Measurements from ENCODE around the gene GLOD4.
"Not testable (repeated sequence)": the region's sequence is repeated elsewhere in the genome, so short reads cannot be mapped to it uniquely, and the experiment has no call there.

Gene GLOD4

DNA sequence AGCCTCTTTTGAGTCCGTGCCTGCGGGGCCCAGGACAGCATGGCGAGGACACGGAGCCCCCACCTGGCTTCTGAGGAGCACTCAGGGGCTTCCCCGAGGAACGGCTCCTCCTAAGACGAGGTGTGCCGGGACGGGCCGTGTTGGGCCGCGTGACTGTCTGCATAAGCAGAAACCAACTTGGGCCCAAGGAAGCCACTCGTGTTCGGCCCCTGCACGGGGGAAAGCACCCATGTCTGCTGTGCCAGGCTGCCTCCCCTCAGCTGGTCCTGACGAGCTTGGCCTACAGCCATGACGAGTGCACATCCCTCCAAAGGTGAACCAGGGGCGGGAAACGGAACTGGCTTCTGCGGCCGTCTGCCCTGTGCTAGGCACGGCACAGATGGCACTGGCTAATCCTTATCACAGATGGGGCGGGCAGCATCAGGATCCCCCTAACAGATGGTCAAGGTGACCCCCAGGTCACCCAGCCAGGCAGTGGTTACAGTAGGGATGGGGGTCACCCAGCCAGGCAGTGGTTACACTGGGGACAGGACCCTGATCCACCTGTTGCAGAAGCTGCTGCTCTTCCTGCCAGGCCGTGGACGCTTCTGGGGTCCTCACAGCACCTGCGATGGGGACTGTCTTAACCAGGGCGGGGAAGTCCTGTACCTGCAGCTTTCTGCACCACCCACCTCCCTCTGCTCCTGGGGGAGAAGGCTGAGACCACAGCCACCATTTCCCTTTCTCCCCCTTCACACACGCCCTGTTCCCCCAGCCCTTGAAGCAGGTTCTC, 25.6 kb upstream of the GLOD4 start:
- DNase-seq (ENCODE audit: insufficient read length, low spot score) (no peak), FAIRE-seq (no peak)
- no peak for TF ChIP-seq POLR2A (IDR thresholded peaks at IDR 0.05; ENCODE audit: low read depth, low read length)

DNA sequence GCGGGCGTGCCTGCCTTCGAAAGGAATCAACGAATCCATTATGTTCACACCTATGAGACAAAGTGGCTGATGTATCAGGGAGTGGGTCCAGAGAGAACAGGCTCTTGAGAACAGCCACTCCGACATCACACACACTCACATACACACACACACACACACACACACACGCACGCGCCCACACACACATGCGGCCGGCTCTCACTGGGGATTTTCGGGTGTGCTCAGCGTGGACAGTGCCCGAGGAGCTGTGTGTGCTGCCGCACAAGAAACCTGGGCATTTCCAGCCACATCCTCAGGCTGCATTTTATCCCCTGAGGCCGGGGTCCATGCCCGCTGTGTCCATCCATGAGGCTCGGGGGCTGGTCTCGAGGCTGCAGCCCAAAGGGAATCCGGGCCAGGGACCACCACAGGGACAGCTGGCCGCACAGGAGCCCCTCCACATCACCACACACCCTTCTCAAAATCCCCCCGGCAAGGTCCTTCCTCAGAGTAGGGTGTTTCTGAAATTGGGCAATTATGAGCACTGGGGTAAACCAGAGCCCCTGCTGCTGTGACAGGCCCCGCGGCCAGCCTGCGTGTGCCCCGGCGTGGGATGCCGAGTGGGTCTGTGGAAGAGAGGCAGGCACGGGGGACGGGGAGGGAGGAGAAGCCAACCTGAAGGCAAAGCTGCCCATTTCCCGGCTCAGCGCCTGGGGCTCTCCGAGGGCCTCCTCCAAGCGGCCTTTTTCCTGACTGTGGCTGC, 24.9 kb upstream of the GLOD4 start:
- FAIRE-seq: no peak
- DNase-seq (ENCODE audit: insufficient read length, low spot score): no peak
- no peak for TF ChIP-seq POLR2A (IDR thresholded peaks at IDR 0.05; ENCODE audit: low read depth, low read length)

DNA sequence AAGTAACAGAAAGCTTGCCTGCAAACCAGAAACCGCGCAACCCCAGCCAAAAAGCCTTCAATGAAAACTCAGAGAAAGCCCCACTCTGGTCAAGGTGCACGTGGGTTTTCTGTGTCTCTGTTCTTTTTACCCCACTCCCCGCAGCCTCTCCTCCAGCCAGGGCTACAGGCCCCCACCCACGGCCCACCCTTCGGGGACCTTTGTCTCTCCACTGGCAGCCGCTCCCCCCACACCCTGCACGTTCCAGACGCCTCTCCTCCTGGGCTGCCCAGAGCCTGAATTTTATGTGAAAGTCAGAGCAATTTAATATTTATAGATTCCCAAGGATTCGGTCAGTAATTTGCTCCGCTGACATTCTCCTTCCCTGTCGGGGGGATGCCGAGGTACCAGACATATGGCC, 24.3 kb upstream of the GLOD4 start:
- no peak for DNase-seq (ENCODE audit: insufficient read length, low spot score)
- no peak for TF ChIP-seq POLR2A (IDR thresholded peaks at IDR 0.05; ENCODE audit: low read depth, low read length)
- FAIRE-seq: no peak

- not testable (repeated sequence) for FAIRE-seq; DNase-seq (ENCODE audit: insufficient read length, low spot score)
Observed at GRCh38 chr17:805886-806285, 23.8 kb upstream of the GLOD4 start.

- no peak for TF ChIP-seq POLR2A (IDR thresholded peaks at IDR 0.05; ENCODE audit: low read depth, low read length)
- no peak for DNase-seq (ENCODE audit: insufficient read length, low spot score)
- no peak for FAIRE-seq
Observed at GRCh38 chr17:804541-805435, 22.7 kb upstream of the GLOD4 start.

DNA sequence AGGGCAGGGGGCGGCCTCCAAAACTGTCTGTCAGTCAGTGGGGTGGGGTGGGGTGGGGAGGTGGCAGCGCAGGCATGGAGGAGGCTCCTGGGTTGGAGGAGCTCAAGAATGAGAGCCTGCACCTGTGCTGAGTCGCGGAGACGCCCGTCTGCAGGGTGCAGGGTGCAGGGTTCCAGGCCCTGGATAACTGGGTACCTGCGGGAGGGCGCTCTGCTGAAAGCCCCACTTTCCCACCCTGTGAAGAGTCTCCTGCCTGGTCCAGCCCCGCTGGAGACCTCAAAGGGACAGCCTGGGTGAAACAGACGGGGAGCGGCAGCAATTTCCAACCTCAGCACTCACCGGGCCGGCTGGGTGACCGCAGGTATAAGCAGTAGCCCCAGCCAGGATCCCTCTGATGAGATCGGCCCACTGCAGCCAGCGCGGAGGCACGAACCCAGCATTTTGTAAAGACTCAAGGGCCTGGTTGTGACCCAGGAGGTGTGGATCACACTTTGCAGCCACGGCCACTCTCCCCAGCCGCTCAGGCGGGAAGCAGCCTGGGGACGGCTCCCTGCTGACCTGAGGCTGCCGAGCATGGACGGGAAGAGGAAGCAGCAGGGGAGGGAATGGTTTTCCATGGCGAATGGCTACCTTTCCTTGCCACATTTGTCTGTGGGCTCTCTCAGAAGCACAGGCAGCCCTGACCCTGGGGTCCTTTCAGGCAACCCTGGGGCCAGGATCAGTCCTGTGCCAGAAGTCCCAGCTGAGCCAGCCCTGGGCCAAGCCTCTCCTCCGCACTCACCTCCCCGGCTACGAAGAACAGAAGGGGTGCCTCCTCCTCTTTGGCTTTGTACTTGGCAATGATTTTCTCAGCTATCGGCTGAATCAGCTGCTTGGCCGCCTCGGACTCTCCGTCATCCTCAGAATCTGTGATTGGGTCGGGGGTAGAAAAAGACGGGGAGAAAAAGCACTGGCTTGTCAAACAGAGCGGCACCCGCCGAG, 21.1 kb upstream of the GLOD4 start:
- TF ChIP-seq POLR2A (IDR thresholded peaks at IDR 0.05; ENCODE audit: low read depth, low read length): no peak
- FAIRE-seq: no peak

DNA sequence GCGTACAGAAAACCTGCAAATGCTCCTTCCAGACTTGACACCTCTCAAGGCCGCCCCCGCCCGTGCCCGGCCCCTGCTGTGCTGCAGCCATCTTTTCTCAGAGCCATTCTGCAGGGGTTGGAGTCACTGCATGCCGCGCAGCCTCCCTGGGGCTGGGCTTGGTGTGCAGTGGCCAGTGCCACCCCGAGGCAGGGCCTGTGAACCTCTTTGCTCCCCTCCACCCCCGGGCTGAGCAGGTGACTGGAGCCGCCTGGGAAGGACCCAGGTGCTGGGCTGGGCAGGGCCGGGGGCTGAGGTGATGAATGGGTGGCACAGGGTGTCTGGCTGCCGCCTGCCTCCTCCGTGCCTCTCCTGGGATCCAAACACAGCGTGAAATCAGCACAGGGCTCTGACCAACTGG, 20.4 kb upstream of the GLOD4 start:
- DNase-seq (ENCODE audit: insufficient read length, low spot score) (no peak), FAIRE-seq (no peak)
- no peak for TF ChIP-seq POLR2A (IDR thresholded peaks at IDR 0.05; ENCODE audit: low read depth, low read length)

More for the DNA sequence above, 21.1 kb upstream of the GLOD4 start:
- no peak for DNase-seq (ENCODE audit: insufficient read length, low spot score)

GRCh38 chr17:801660-802059, 19.6 kb upstream of the GLOD4 start:
- no peak for DNase-seq (ENCODE audit: insufficient read length, low spot score)
- no peak for TF ChIP-seq POLR2A (IDR thresholded peaks at IDR 0.05; ENCODE audit: low read depth, low read length)
- no peak for FAIRE-seq

DNA sequence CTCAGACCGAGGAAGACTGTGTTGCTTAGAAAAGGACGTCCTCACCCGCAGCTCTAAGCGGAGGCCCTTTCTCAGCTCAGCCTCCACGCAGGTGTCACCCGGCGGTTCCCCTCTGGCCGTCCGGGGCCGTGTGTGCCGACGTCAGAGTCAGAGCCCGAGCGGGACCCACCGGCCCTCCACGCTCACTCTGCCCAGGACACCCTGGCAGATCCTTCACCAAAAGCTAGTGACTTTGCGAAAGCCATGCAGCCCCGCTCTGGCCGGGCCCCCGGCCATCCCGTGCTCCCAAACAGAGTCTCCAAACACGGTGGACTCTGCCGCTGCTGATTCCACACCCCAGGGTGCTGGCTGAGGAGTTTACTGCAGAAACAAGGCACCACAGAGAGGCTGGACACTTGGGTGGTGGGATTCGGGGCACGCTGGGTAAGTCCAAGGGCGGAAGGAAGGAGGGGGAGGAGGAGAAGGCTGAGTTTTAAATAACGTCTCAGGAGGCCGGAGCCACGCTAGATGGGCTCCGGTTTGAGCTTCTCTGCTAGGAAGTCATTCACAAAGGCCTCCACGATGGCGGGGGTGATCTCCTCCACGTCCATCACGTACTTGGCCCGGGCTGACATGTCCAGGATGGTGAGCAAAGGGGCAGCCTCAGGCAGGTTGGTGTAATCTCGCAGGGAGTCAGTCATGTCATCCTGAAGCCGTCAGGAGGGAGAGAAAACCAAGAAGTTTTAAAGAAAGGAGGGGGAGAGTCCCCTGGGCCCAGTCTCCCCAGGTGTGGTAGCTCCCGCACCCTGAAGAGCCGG, 18.6 kb upstream of the GLOD4 start:
- DNase-seq (ENCODE audit: insufficient read length, low spot score) (no peak), FAIRE-seq (no peak)
- no peak for TF ChIP-seq POLR2A (IDR thresholded peaks at IDR 0.05; ENCODE audit: low read depth, low read length)

DNA sequence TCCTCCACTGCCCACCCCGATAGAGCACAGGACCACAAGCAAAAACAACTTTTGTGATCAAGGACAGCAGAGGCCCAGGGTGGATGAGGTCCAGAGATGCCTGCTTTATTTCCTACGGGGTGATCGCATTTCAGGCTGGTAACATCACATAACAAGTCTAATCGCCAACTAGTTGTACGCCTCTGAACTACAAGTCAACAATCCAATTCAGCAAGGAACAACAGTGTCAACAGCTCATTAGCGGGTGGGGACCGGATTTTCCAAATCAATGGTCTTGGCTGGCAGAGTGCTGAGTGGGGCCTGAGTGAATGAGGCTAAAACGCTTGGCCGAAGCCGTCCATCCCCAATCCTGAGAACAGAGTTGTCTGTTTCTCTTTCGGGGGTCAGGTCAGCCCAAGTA, 17.2 kb upstream of the GLOD4 start:
- FAIRE-seq (no peak), DNase-seq (ENCODE audit: insufficient read length, low spot score) (no peak)
- no peak for TF ChIP-seq POLR2A (IDR thresholded peaks at IDR 0.05; ENCODE audit: low read depth, low read length)

DNA sequence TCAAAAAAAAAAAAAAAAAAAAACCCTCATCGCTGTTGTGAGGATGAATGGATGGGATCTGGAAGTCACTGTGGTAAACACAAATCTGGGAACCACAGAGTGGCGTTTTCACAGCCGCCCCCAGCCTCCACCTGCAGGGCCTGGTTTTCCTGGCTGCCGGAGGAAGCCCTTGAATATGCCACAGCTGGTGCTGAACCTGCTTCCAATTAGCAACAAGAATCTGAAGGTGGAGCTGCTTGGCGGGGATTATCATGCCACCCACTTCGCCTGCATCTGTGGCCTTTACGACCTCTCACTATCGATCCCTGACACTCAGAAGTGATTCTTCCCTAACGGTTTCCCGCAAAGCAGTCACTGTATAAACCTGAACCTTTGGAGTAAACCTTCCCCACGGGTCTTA, 16.2 kb upstream of the GLOD4 start:
- no peak for FAIRE-seq

DNA sequence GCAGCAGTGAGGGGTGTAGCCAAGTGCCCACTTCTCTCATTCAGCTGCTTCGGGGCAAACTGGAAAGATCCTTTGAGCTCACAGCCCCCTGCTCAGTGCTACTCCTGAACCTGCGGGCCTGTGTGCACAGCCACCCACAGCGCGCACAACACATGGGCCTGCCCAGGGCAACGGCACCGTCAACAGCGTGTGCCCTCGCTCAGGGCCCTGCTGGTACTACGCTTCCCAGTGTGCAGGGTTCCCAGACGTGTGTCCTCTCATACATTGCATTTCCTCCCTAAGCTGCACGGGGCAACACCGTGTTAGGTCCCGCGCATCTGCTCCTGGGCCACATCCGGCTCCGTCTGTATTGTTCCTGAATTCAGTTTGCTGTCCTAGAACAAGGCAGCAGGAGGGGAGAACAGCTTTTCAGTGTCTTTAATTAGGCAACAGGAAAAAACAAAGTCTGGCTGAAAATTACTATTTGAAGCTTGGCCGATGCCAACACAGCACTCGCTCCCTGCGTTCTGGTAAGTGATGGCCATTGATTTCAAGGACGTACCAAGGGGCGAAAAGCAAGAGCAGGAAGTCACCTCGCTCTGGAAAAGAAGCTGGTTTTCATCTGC, 15.3 kb upstream of the GLOD4 start:
- no peak for TF ChIP-seq POLR2A (IDR thresholded peaks at IDR 0.05; ENCODE audit: low read depth, low read length)
- no peak for FAIRE-seq
- no peak for DNase-seq (ENCODE audit: insufficient read length, low spot score)

More for the DNA sequence above, 16.2 kb upstream of the GLOD4 start:
- no peak for DNase-seq (ENCODE audit: insufficient read length, low spot score)
- TF ChIP-seq POLR2A (IDR thresholded peaks at IDR 0.05; ENCODE audit: low read depth, low read length): no peak
